Glomerular visceral epithelial cell (primary cell): ENCODE measurements around the gene LYPD4.
"Not testable (repeated sequence)": the region's sequence is repeated elsewhere in the genome, so short reads cannot be mapped to it uniquely, and the experiment has no call there.

Experiments
- DNase-seq: peaks from one replicate; pipeline ENCODE4 v3.0.0-alpha.2; 2016; ENCODE audit errors: extremely low spot score

LYPD4 gene

GRCh38 chr19:41799444-41800000, 45.0 kb downstream of the LYPD4 start:
- peak; percentile 49 for DNase-seq

- no peak for DNase-seq
Measured at GRCh38 chr19:41796901-41797300, 47.6 kb downstream of the LYPD4 start.

- no peak for DNase-seq
Measured at GRCh38 chr19:41796362-41796761, 48.1 kb downstream of the LYPD4 start, which contains the start of gene CEACAM3. Gene CEACAM3 (plus strand): TSS chr19:41796587. CDS start chr19:41796678, 91 bp downstream.

- DNase-seq = peak; percentile 44
Measured at GRCh38 chr19:41795031-41795461, 49.4 kb downstream of the LYPD4 start.

GRCh38 chr19:41793414-41793727, 51.1 kb downstream of the LYPD4 start:
- no peak for DNase-seq

- peak; percentile 35 for DNase-seq
Measured at GRCh38 chr19:41792513-41793413, 51.7 kb downstream of the LYPD4 start.

- DNase-seq = not testable (repeated sequence)
Measured at GRCh38 chr19:41789053-41789452, 55.4 kb downstream of the LYPD4 start.

- not testable (repeated sequence) for DNase-seq
Measured at GRCh38 chr19:41788518-41788917, 56.0 kb downstream of the LYPD4 start.
